GM12864 (cell line): ENCODE results near the gene FBXL13.

Experiments
- DNase-seq: peaks from one replicate; pipeline ENCODE4 v3.0.0-alpha.2; 2011; ENCODE audit warnings: low read depth
- H3K4me3 ChIP-seq: 2 replicates; pipeline ENCODE4 v1.5.1; 2011; ENCODE audit warnings: mild to moderate bottlenecking, low read depth, low read length, control low read depth
- TF ChIP-seq, protein P1 (sequence below): IDR thresholded peaks from 2 replicates; pipeline ENCODE4 v1.5.1; 2011; ENCODE audit warnings: low read depth, mild to moderate bottlenecking, moderate library complexity, low read length, control low read depth, inconsistent platforms; ENCODE audit errors: missing control alignments

FBXL13 gene

DNA sequence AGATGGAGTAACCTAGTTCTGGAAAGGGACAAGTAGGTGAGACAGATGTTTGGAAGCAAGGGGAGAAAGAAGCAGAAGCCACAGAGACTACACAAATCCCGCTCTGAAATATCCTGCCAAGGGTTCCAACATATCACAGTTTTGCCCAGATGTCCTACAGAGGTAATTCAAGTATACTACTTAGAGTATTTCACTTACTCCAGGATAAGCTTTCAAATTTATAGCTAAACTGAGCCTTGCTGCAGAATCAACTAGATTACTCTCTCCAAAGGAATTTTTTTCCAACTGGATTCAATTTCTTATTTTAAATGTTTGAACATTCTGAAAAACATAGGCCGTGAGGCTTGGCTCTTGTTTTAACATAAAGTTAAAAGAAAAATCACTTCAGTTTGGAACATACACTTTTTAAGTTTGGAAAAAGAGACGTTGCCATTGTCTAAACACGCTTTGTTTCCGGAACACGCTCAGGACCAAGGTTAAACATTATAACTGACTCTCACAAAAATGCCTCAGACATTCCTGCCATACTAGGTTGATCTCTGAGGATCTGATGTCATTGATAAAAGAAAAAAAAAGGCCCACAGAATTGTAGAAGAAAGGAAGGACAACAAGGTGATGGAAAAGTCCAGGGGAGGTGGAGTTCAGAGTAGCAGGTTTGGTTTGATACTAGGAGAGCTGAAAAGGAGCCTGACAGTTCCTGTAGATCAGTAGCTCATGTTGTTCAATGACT, 251.0 kb downstream of the FBXL13 start:
- H3K4me3 ChIP-seq = no peak overlapping the region
- TF ChIP-seq, protein P1, sequence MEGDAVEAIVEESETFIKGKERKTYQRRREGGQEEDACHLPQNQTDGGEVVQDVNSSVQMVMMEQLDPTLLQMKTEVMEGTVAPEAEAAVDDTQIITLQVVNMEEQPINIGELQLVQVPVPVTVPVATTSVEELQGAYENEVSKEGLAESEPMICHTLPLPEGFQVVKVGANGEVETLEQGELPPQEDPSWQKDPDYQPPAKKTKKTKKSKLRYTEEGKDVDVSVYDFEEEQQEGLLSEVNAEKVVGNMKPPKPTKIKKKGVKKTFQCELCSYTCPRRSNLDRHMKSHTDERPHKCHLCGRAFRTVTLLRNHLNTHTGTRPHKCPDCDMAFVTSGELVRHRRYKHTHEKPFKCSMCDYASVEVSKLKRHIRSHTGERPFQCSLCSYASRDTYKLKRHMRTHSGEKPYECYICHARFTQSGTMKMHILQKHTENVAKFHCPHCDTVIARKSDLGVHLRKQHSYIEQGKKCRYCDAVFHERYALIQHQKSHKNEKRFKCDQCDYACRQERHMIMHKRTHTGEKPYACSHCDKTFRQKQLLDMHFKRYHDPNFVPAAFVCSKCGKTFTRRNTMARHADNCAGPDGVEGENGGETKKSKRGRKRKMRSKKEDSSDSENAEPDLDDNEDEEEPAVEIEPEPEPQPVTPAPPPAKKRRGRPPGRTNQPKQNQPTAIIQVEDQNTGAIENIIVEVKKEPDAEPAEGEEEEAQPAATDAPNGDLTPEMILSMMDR = no peak
- DNase-seq = no peak

DNA sequence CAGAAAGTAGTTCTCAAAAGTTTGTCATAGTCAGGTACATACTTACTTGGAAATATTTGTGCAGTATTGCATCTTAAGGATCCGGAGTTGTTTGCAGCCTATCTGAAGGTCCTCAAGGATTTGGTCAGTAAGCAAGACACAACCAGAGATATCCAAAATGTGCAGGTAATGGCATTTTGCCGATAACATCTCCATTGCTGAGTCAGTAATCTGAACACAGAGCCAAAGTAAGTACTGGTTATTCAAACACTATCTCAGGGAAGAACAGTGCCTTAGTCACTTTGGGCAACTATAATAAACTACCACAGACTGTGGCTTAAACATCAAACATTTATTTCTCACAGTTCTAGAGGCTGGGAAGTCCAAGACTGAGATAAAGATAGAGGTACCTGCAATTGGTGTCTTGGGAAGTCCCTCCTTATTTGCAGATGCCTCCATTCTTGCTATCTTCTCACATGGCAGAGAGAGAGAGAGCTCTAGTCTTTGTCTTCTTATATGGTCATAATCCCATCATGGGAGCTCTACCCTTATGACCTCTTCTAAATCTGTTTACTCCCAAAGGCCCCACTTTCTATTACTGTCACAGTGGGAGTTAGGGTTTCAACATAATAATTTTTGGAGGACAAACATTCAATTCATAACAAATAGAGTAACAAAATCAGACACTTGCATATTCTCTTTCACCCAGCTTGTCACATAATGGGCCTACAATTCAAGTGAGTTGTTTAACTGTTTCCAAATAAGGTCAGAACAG, 252.4 kb downstream of the FBXL13 start:
- TF ChIP-seq, protein P1 = no peak
- no peak overlapping the region for H3K4me3 ChIP-seq

DNA sequence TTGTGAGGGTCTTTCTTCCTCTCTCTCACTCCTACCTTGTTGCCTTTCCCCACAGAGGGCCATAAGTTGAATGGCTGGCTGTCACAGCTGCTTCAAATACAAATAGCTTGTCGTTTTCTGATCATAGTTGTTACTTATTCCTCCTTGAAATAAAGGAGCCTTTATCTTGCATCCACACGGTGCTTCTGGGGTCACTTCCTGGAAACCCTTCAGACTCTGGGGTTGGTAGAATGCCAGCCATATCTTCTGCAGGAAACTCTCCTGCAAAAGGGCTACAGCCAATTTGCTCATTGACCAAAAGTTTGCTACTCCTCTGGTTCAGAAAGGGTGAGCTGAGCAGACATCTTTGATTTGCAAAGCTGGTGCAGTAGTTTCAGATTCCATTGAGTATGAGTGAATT, 255.4 kb downstream of the FBXL13 start:
- TF ChIP-seq, protein P1 = no peak
- no peak overlapping the region for H3K4me3 ChIP-seq
- no peak for DNase-seq

More for the DNA sequence above, 252.4 kb downstream of the FBXL13 start:
- DNase-seq = no peak

DNA sequence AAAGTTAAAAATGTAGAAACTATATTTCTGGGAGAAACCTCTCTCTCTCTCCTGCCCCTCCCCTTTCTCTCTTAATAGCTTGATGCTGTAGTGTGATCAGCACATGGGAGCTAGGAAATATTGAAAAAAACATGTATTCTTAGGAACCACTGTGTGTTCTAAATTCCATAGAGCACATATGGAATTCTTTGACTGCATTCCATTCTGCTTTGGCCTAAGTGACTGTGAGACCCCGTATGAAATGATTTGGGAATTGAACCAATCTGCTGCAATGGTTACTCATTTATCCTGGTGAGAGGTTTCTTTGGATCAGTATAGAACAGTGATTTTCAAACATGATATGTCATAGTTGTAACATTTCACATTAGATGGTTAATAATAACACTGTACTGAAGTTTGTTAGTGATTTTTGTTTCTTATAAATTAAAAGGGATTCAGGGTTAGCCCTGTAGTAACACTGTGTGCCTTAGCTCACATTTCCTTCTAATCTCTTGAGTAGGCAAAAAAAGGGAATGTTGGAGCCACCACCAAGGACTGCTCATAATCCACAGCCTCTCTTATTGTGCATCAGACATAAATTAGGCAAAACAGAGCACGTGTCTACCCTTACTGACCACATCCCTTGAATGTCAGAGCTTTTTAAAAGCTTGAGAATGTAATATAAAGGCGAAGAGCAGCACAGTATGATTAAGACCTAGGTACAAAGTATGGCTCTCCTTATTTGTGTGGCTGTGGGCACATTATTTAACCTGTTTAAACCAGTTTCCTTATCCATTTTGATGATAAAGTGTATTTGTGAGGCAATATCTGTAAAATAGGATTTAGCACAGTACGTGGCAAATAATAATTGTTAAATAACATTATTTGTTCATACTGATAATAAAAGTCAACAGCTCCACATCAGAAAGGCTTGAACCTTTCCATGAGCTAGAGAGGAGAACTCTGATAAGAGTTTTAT, 256.7 kb downstream of the FBXL13 start:
- TF ChIP-seq, protein P1 = no peak

DNA sequence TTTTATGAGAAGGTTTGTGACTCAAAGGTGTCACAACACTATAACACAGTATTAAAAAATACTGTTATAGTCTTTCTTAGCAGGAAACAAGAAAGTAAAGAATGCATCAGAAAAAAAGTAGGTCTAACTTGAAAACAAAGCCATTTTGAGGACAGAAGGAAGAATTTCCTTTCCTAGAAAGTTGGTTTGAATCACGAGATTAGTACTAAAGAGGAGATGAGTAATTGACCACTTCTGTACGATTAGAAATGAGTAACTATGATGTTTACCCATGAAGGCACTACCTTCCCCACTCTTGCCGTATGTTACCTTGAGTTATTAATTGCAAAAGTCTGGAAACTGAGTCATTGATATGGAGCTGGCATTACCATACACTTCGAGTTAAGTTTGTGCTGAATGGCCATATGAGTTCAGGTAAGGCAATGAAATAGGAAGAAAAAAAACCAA, 260.5 kb downstream of the FBXL13 start:
- TF ChIP-seq, protein P1 = no peak
- DNase-seq = no peak
- no peak overlapping the region for H3K4me3 ChIP-seq

More for the DNA sequence above, 256.7 kb downstream of the FBXL13 start:
- H3K4me3 ChIP-seq = no peak overlapping the region
- no peak for DNase-seq

DNA sequence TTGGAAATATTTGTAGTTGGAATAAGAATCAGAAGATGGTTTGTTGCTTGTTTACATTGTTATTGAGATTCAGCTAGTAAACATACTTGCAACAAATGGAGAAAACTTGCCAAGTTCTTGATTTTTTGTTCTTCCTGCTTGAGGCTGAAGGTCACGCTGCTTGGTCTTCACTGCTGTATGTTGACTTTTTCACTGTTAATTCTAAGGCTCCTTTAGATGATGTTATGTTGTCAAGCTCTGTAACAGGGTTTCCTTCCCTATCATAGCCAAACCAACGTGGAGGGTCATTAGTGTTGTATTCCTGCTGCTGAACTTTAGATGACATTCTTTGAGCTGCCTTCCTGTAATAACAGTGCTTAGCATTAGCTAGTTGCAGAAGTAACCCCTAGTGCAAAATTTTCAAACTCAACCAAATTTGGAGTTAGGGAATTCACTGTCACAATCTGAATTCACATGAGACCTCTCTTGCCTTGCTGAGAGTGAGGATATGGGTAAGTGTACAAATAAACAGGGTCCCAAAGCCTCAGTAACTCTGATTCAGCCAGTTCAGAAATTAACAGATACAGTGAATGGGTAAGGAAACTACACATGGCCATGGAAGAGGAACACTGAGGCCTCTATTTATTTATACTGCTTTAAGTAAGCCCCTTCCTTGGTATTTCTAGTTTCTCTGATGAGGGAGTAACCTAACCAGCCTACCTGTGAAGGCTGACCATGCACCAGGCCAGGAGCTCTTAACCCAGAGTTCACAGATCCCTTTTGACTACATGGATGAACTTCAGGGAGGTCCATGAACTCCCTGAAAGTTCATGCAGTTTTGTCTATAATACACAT, 261.2 kb downstream of the FBXL13 start:
- DNase-seq = no peak
- TF ChIP-seq, protein P1 = no peak
- no peak overlapping the region for H3K4me3 ChIP-seq
